Measurements from ENCODE around the gene SORBS1.

SORBS1 gene

DNA sequence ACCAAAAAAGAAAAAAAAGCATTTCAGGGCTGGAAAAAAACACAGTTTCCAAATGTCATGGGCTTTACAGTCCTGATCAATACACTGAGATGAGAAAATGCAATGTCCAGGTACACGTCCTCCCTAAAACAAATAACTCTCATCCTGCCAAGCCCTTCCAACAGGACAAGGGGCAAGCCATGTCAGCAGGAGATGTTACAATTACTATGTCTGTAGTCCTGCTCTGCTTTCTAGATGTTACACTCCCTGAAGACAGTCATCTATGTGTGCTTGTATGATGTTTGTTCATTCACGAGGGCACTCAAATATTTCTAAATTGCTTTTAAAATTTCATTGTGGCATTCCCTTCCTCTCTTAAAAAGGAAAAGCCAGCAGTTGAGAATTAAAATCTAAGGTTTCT is 103.2 kb downstream of the SORBS1 start:
- no peak for ATAC-seq
- TF ChIP-seq ZC3H10 (CRISPR knock-in tag; IDR thresholded peaks at IDR 0.05) (no peak), ZNF8 (CRISPR knock-in tag; IDR thresholded peaks at IDR 0.05) (no peak), ARNTL (CRISPR knock-in tag; IDR thresholded peaks at IDR 0.05; ENCODE audit: borderline replicate concordance, low read depth) (no peak), ZFP30 (CRISPR knock-in tag; IDR thresholded peaks at IDR 0.05) (no peak), OSR1 (CRISPR knock-in tag; IDR thresholded peaks at IDR 0.05) (no peak)

DNA sequence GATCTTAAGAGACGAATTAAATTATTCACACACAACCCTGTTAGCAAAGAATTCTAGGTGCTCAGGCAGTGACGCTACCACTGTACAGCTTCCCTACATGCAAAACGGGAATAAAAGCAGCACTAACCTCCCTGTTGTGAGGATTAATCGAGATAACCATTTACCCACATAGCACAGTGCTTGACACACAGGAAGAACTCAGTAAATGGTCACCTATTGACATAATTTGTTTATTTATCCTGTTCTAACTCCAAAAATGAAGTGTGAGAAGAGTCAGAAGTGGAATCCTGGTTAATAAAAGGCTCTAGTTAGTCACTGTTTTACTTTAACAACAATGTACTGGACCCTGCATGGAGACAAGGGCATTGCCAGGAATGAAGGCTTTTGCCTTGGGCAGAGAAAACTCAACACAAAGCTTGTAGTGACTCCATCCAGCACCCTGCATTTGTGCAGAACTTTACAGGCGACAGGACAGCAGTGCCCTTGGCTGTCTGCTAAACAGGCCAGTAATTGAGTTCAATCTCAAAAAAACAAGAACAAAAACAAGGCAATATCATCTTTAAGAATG is 103.8 kb downstream of the SORBS1 start:
- TF ChIP-seq ZFP30 (CRISPR knock-in tag; IDR thresholded peaks at IDR 0.05) (no peak), ZNF8 (CRISPR knock-in tag; IDR thresholded peaks at IDR 0.05) (no peak), BACH2 (CRISPR knock-in tag; IDR thresholded peaks at IDR 0.05; ENCODE audit: borderline replicate concordance) (no peak), ESRRG (CRISPR knock-in tag; IDR thresholded peaks at IDR 0.05) (no peak)
- TF ChIP-seq, protein P1, sequence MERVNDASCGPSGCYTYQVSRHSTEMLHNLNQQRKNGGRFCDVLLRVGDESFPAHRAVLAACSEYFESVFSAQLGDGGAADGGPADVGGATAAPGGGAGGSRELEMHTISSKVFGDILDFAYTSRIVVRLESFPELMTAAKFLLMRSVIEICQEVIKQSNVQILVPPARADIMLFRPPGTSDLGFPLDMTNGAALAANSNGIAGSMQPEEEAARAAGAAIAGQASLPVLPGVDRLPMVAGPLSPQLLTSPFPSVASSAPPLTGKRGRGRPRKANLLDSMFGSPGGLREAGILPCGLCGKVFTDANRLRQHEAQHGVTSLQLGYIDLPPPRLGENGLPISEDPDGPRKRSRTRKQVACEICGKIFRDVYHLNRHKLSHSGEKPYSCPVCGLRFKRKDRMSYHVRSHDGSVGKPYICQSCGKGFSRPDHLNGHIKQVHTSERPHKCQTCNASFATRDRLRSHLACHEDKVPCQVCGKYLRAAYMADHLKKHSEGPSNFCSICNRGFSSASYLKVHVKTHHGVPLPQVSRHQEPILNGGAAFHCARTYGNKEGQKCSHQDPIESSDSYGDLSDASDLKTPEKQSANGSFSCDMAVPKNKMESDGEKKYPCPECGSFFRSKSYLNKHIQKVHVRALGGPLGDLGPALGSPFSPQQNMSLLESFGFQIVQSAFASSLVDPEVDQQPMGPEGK (CRISPR knock-in tag; IDR thresholded peaks at IDR 0.05; ENCODE audit: borderline replicate concordance), result no peak
- TF ChIP-seq, protein P2, sequence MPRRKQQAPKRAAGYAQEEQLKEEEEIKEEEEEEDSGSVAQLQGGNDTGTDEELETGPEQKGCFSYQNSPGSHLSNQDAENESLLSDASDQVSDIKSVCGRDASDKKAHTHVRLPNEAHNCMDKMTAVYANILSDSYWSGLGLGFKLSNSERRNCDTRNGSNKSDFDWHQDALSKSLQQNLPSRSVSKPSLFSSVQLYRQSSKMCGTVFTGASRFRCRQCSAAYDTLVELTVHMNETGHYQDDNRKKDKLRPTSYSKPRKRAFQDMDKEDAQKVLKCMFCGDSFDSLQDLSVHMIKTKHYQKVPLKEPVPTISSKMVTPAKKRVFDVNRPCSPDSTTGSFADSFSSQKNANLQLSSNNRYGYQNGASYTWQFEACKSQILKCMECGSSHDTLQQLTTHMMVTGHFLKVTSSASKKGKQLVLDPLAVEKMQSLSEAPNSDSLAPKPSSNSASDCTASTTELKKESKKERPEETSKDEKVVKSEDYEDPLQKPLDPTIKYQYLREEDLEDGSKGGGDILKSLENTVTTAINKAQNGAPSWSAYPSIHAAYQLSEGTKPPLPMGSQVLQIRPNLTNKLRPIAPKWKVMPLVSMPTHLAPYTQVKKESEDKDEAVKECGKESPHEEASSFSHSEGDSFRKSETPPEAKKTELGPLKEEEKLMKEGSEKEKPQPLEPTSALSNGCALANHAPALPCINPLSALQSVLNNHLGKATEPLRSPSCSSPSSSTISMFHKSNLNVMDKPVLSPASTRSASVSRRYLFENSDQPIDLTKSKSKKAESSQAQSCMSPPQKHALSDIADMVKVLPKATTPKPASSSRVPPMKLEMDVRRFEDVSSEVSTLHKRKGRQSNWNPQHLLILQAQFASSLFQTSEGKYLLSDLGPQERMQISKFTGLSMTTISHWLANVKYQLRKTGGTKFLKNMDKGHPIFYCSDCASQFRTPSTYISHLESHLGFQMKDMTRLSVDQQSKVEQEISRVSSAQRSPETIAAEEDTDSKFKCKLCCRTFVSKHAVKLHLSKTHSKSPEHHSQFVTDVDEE (CRISPR knock-in tag; IDR thresholded peaks at IDR 0.05), result no peak
- TF ChIP-seq, protein P3, sequence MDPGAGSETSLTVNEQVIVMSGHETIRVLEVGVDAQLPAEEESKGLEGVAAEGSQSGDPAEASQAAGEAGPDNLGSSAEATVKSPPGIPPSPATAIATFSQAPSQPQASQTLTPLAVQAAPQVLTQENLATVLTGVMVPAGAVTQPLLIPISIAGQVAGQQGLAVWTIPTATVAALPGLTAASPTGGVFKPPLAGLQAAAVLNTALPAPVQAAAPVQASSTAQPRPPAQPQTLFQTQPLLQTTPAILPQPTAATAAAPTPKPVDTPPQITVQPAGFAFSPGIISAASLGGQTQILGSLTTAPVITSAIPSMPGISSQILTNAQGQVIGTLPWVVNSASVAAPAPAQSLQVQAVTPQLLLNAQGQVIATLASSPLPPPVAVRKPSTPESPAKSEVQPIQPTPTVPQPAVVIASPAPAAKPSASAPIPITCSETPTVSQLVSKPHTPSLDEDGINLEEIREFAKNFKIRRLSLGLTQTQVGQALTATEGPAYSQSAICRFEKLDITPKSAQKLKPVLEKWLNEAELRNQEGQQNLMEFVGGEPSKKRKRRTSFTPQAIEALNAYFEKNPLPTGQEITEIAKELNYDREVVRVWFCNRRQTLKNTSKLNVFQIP (CRISPR knock-in tag; IDR thresholded peaks at IDR 0.05; ENCODE audit: borderline replicate concordance, low read depth), result no peak
- TF ChIP-seq, protein P4, sequence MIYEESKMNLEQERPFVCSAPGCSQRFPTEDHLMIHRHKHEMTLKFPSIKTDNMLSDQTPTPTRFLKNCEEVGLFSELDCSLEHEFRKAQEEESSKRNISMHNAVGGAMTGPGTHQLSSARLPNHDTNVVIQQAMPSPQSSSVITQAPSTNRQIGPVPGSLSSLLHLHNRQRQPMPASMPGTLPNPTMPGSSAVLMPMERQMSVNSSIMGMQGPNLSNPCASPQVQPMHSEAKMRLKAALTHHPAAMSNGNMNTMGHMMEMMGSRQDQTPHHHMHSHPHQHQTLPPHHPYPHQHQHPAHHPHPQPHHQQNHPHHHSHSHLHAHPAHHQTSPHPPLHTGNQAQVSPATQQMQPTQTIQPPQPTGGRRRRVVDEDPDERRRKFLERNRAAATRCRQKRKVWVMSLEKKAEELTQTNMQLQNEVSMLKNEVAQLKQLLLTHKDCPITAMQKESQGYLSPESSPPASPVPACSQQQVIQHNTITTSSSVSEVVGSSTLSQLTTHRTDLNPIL (CRISPR knock-in tag; IDR thresholded peaks at IDR 0.05; ENCODE audit: low read depth), result no peak
- ATAC-seq, result no peak

DNA sequence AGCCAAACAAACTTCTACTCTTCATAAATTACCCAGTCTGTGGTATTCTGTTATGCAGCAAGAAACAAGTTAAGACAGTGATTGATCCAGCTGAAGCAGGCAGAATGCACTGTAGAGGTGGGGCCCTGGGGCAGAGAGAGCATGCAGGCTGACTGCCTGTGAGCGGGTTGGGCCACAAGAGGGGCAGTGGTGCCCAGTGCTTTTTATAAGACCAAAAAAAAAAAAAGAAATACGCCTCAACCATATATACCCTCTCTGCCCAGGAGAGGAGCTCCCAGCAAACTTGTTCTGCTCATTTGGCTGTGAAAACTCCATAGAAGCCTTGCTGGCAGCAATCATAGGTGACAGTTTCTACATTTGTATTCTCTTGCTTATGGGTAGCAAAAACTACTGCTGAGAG is 104.7 kb downstream of the SORBS1 start:
- TF ChIP-seq ESRRG (CRISPR knock-in tag; IDR thresholded peaks at IDR 0.05) (no peak), SNAI2 (CRISPR knock-in tag; IDR thresholded peaks at IDR 0.05) (no peak), ZNF565 (CRISPR knock-in tag; conservative IDR thresholded peaks at IDR 0.05; ENCODE audit: low read depth) (no peak), ARNTL (CRISPR knock-in tag; IDR thresholded peaks at IDR 0.05; ENCODE audit: borderline replicate concordance, low read depth) (no peak)
- ATAC-seq, result no peak

DNA sequence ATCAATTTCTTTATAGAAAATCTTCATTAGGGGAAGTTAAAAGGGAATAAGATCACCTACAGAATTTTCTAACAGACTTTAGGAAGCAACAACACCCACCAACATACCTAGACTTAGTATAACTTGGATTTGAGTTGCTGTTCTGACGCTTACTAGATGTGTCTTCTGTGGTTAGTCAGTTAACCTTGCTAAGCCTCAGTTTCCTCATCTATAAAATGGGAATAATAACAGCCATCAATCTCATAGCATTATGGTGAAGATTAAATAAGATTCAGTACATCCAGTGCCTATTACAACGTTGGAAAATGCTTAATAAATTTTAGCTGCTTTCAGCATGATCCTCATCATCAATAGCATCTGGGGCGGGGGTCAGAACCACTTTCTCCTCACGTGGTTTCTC is 106.2 kb downstream of the SORBS1 start:
- TF ChIP-seq TCF4 (CRISPR knock-in tag; IDR thresholded peaks at IDR 0.05; ENCODE audit: borderline replicate concordance) (no peak), ZNF8 (CRISPR knock-in tag; IDR thresholded peaks at IDR 0.05) (no peak), CSDC2 (CRISPR knock-in tag; IDR thresholded peaks at IDR 0.05) (no peak), ARNTL (CRISPR knock-in tag; IDR thresholded peaks at IDR 0.05; ENCODE audit: borderline replicate concordance, low read depth) (no peak)
- TF ChIP-seq, protein P2 (CRISPR knock-in tag; IDR thresholded peaks at IDR 0.05), result no peak

More for the DNA sequence above, 106.2 kb downstream of the SORBS1 start:
- no peak for ATAC-seq

Data from SK-N-SH treated with all-trans-retinoic acid at 6 μM for 48 hours (cell line).